Stomach (tissue), 4 donors: Measurements from ENCODE around the gene COL4A1.

Source experiments
- CTCF ChIP-seq, 7 experiments: fragments of 450-650 bp in 4 of 7; fragments of 200-600 bp in 3 of 7; sonication (generic) in 3 of 7; IDR thresholded peaks; one replicate each; pipeline ENCODE4 v1.5.1; 2016 to 2019; ENCODE audit warnings: antibody characterized with exemption in 7 of 7, control low read depth in 2 of 7, mild to moderate bottlenecking in 1 of 7
- POLR2A ChIP-seq, 4 donors: fragments of 450-650 bp; IDR thresholded peaks; one replicate each; pipeline ENCODE4 v1.6.1; 2016; ENCODE audit warnings: antibody characterized with exemption in 4 of 4, control low read depth in 2 of 4, mild to moderate bottlenecking in 1 of 4, moderate library complexity in 1 of 4
- POLR2AphosphoS5 ChIP-seq, 3 donors: sonication (generic); formaldehyde crosslinking; IDR thresholded peaks; one replicate each; pipeline ENCODE4 v1.6.1; 2016; ENCODE audit warnings: antibody characterized with exemption in 3 of 3

GRCh38 chr13:110258876-110259631 lies 47.9 kb downstream of the COL4A1 start:
- TF ChIP-seq CTCF (IDR thresholded peaks at IDR 0.05) (no peak), POLR2A (IDR thresholded peaks at IDR 0.05) (no peak), POLR2AphosphoS5 (IDR thresholded peaks at IDR 0.05) (no peak)
